CD8-positive, alpha-beta memory T cell (primary cell): ENCODE results near the gene ACSS2. TPM values are rescaled to one million over a fixed set of nuclear protein-coding genes. Genes with fewer than 3 reads are reported as not detected.

Experiments
- CTCF ChIA-PET: fragments of 350-600 bp; sonication (Branson Sonifier 250); formaldehyde crosslinking; loops from one replicate; lab custom pipeline; 2021; ENCODE audit warnings: antibody characterized with exemption; lab: Charles Lee
- POLR2A ChIA-PET: fragments of 350-600 bp; sonication (Branson Sonifier 250); formaldehyde crosslinking; loops from one replicate; lab custom pipeline; 2021; ENCODE audit warnings: antibody characterized with exemption; lab: Charles Lee
- DNase-seq, 5 donors: peaks; one replicate each; pipeline versions ENCODE4 v3.0.0 to v3.0.0-alpha.2; 2020 to 2022; ENCODE audit warnings: mixed read lengths in 1 of 5
- H3K27ac ChIP-seq: one replicate; pipeline ENCODE4 v1.7.0; 2013; ENCODE audit warnings: low read depth, mild to moderate bottlenecking, low read length, moderate library complexity
- H3K27me3 ChIP-seq: 2 replicates; pipeline ENCODE4 v1.7.0; 2013; ENCODE audit warnings: low read length, mild to moderate bottlenecking; ENCODE audit not compliant: insufficient read depth, poor library complexity, severe bottlenecking
- H3K36me3 ChIP-seq: 2 replicates; pipeline ENCODE4 v1.7.0; 2013; ENCODE audit warnings: mild to moderate bottlenecking, low read length, moderate library complexity; ENCODE audit not compliant: insufficient read depth
- H3K4me1 ChIP-seq: 2 replicates; pipeline ENCODE4 v1.7.0; 2013; ENCODE audit warnings: mild to moderate bottlenecking, low read length, moderate library complexity; ENCODE audit not compliant: insufficient read depth
- H3K4me3 ChIP-seq: 2 replicates; pipeline ENCODE4 v1.7.0; 2013; ENCODE audit warnings: mild to moderate bottlenecking, low read length
- H3K9me3 ChIP-seq: 2 replicates; pipeline ENCODE4 v1.7.0; 2013; ENCODE audit warnings: mild to moderate bottlenecking, low read length
- H3K27ac Mint-ChIP-seq, 8 donors: one replicate each; pipeline ENCODE4 v1.8.0; 2020 to 2021; ENCODE audit warnings: mixed read lengths in 8 of 8, mild to moderate bottlenecking in 6 of 8, inconsistent platforms in 3 of 8, moderate library complexity in 3 of 8
- H3K27me3 Mint-ChIP-seq, 2 donors: one replicate each; pipeline ENCODE4 v1.8.0; 2020 to 2021; ENCODE audit warnings: mixed read lengths in 2 of 2, mild to moderate bottlenecking in 1 of 2, moderate library complexity in 1 of 2
- H3K36me3 Mint-ChIP-seq, 3 donors: one replicate each; pipeline ENCODE4 v1.8.0; 2020 to 2021; ENCODE audit warnings: mixed read lengths in 3 of 3, inconsistent platforms in 1 of 3, mild to moderate bottlenecking in 1 of 3
- H3K4me1 Mint-ChIP-seq, 3 donors: one replicate each; pipeline ENCODE4 v1.8.0; 2020 to 2021; ENCODE audit warnings: mixed read lengths in 3 of 3, inconsistent platforms in 1 of 3, mild to moderate bottlenecking in 1 of 3
- H3K4me3 Mint-ChIP-seq, 7 donors: one replicate each; pipeline ENCODE4 v1.8.0; 2020 to 2021; ENCODE audit warnings: mixed read lengths in 7 of 7, mild to moderate bottlenecking in 6 of 7, moderate library complexity in 4 of 7, inconsistent platforms in 2 of 7
- H3K9me3 Mint-ChIP-seq, 5 donors: one replicate each; pipeline ENCODE4 v1.8.0; 2020 to 2022; ENCODE audit warnings: mixed read lengths in 5 of 5, mild to moderate bottlenecking in 3 of 5, moderate library complexity in 2 of 5, inconsistent platforms in 1 of 5
- polyA plus RNA-seq: library from polyadenylated mRNA; unstranded; fragments of 300-500 nt; fragmentation: Illumina TruSeq; gene quantifications from one replicate; pipeline ENCODE4 v1.2.3, GENCODE V29; 2021
- total RNA-seq, 2 experiments: library from RNA; stranded (reverse); gene quantifications; one replicate each; pipeline ENCODE4 v1.2.3, GENCODE V29; 2021

Gene ACSS2
- total and polyA plus RNA-seq, 3 experiments from 2014 or later = 5.3 to 7.2 (median 6.0) TPM

DNA sequence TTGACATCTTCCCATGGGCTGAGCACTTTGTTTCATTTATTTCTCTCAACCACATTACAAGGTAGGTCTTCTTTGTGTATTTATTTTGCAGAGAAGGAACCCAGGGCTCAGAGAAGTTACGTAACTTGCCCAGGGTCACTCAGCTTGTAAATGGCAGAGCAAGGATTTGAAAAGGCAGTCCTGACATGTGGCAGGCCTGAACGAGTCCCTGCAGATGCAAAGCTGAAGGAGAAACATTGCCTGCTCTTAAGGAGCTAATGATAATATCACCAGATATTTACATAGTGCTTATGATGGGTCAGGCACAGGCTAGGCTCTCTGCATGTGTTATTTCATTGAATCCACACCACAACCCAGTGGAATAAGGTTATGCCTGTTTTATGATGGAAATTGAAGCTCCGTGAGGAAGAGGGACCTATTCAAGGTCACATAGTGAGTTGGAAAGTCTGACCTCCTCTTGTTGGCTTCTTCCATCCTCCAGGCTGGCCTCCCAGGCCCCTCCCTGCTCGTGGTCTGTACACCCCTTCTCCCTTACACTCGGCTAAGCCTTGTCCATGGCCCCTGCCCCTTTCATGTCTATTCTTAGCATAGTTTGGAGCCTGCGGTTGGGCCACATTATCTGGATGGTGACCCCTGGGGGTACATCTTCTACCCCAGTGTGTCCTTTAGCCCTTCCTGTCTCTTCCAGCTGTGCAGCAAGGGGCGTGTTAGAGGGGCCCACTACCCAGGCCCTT is 91.8 kb downstream of the ACSS2 start:
- Histone ChIP-seq H3K36me3 (no peaks in the 10 kb centered on the region), H3K4me1 (no peaks in the 10 kb centered on the region), H3K9me3 (no peaks in the 10 kb centered on the region), H3K27me3 (no peaks in the 10 kb centered on the region), H3K27ac (no peak overlapping the region), H3K4me3 (no peak overlapping the region)
- Mint-ChIP-seq H3K27me3 (peaks cover 1 to 3% of the 10 kb centered on the region in 2 donors), H3K9me3 (no peaks in the 10 kb centered on the region), H3K4me1 (no peaks in the 10 kb centered on the region), H3K36me3 (no peaks in the 10 kb centered on the region), H3K27ac (no peak overlapping the region), H3K4me3 (no peak overlapping the region)
- ChIA-PET POLR2A (no interaction called here), CTCF (interaction anchor here (0.6 kb wide), 1 partner anchor 549 kb away, joined by 3 read pairs; no protein-coding TSS in a partner anchor)
- DNase-seq = no peak

DNA sequence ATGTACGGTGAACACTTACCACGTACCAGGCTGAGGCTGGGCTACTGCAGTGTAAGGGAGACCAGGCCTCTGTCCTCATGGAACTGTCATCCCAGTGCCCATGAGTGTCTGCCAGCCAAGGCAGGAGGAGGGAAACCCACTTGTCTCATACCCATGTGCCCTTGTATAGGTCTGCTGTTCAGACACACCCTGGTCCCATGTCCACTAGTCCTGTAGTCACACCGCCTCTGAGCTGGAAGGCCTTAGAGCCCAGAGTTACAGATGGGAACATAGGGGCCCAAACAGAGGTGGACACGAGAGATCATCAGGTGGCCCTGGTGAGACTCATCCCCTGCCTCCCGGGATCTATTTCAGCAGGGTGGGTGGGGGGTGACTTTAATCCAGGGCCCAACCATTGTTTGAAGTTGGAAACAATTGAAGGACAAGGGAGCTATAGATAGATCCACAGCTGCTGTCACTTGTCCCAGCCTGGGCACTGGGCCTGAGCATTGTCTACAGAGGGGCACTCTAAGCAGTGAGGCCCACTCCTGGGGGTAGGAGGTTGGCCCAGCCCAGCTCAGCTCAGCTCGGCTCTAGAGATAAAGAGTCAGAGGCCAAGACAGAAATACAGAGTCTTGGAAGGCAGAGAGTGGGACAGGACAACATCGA is 93.9 kb downstream of the ACSS2 start:
- Histone ChIP-seq H3K4me1 (no peaks in the 10 kb centered on the region), H3K27me3 (no peaks in the 10 kb centered on the region), H3K4me3 (no peak overlapping the region), H3K36me3 (no peaks in the 10 kb centered on the region), H3K27ac (no peak overlapping the region), H3K9me3 (no peaks in the 10 kb centered on the region)
- CTCF ChIA-PET = interaction anchor here (1.0 kb wide), 1 partner anchor 14 kb away, joined by 3 read pairs; the partner anchor contains the start of genes GSS and MYH7B
- Mint-ChIP-seq H3K4me1 (no peaks in the 10 kb centered on the region), H3K27ac (no peak overlapping the region), H3K4me3 (no peak overlapping the region), H3K36me3 (no peaks in the 10 kb centered on the region), H3K9me3 (no peaks in the 10 kb centered on the region), H3K27me3 (peaks cover 1 to 6% of the 10 kb centered on the region in 2 donors)
- DNase-seq = no peak
- POLR2A ChIA-PET = no interaction called here

DNA sequence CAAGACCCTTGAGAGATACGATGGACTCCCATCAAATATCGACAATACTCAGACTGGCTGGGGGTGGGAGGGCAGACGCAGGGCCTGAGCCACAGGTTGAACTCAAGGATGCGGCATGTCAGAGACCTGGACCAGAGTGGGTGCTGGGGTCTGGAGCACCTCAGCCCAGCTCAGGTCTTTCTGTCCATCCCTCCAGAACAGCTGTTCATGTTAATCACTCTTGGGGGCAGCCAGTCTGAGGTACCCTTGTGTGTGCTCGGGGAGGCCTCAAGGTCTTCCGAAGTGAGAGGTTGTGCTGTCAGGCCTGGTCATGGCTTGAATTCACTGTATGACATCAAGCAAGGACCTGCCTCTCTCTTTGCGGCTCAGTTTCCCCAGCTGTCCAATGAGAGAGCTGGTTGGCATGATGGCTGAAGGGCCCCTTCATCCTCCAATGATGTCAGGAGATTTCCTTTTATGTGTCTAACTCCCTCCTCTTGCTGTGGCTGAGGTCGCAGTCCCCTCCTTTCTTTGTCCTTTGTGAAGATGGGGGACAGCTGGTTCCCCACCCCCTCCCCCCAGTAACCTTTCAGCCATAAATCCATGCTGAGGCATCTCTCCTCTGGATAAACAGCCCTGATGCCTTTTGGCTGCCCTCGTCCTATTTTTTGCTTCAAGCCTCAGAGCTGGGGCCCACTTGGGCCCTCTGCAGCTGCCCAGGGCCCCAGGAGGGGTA is 94.6 kb downstream of the ACSS2 start:
- Histone ChIP-seq H3K27ac (no peak overlapping the region), H3K9me3 (no peaks in the 10 kb centered on the region), H3K27me3 (no peaks in the 10 kb centered on the region), H3K36me3 (no peaks in the 10 kb centered on the region), H3K4me3 (no peak overlapping the region), H3K4me1 (no peaks in the 10 kb centered on the region)
- DNase-seq = no peak
- Mint-ChIP-seq H3K9me3 (no peaks in the 10 kb centered on the region), H3K36me3 (no peaks in the 10 kb centered on the region), H3K27ac (no peak overlapping the region), H3K4me1 (no peaks in the 10 kb centered on the region), H3K27me3 (peaks cover 1 to 6% of the 10 kb centered on the region in 2 donors), H3K4me3 (no peak overlapping the region)
- ChIA-PET POLR2A (interaction anchor here (0.7 kb wide), 1 partner anchor 100 kb away, joined by 7 read pairs; no protein-coding TSS in a partner anchor), CTCF (no interaction called here)

DNA sequence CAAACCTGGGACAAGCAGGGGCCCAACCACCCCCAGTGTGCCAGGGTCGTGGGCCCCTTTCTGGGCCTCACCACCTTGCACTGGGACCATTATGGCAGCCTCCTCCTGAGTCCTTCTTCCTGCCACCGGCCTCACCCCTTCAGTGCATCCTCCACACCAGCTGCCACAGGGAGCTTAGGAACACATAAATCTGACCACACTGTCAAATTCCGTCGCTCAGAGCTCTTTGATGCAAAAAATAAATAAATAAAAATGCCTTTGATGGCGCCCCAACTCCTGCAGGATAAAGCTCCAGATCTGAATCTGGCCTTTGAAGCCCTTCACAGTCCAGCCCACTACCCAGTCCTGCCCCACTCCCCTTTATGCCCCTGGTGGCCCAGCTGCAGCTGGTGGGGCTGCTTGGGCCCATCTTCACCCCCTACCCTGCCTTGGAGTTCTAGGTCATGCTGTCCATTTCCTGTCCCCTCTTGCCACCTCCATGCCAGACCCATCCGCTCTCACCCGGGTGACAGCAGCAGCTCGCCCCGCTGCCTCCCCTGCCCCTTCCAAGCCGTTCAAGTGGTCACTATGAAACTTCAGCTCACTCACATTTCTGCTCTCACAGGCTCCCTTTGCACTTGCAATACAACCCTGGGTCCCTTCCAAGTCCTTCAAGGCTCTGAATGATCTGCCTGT is 95.3 kb downstream of the ACSS2 start:
- Mint-ChIP-seq H3K27me3 (peaks cover 1 to 10% of the 10 kb centered on the region in 2 donors), H3K4me3 (no peak overlapping the region), H3K9me3 (no peaks in the 10 kb centered on the region), H3K36me3 (no peaks in the 10 kb centered on the region), H3K27ac (peak overlapping the region in 1 of 8 donors; percentile 87), H3K4me1 (no peaks in the 10 kb centered on the region)
- ChIA-PET POLR2A (interaction anchor here (0.5 to 0.7 kb wide), 3 partner anchors 53 to 99 kb away, joined by 3 to 7 read pairs (median 3); no protein-coding TSS in a partner anchor), CTCF (interaction anchor here (1.5 kb wide), 1 partner anchor 24 kb away, joined by 3 read pairs; no protein-coding TSS in a partner anchor)
- Histone ChIP-seq H3K27me3 (no peaks in the 10 kb centered on the region), H3K9me3 (no peaks in the 10 kb centered on the region), H3K4me1 (no peaks in the 10 kb centered on the region), H3K36me3 (no peaks in the 10 kb centered on the region), H3K27ac (no peak overlapping the region), H3K4me3 (no peak overlapping the region)
- no peak for DNase-seq

DNA sequence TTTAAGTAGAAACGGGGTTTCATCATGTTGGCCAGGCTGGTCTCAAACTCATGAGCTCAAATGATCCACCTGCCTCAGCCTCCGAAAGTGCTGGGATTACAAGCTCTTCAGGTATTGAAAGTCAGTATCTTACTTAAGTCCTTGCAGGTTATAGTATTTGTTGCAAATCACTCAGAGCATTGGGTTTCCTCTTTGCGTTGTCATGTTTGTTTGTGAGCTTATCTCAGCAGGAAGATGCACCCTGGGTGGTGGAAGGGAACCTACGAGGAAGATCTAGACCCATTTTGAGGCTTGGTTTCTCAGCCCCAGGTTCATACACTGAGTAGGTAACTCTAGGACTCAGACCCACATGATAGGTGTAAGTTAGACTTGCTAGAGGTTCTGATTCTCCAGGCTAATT is 97.8 kb downstream of the ACSS2 start:
- peak in 1 of 5 donors; percentile 22 for DNase-seq
- ChIA-PET POLR2A (no interaction called here), CTCF (no interaction called here)
- no peak overlapping the region for H3K4me3 ChIP-seq
- Mint-ChIP-seq H3K4me3 (no peak overlapping the region), H3K36me3 (no peaks in the 10 kb centered on the region), H3K4me1 (no peaks in the 10 kb centered on the region), H3K27ac (no peak overlapping the region), H3K27me3 (peaks cover 1 to 18% of the 10 kb centered on the region in 2 donors), H3K9me3 (no peaks in the 10 kb centered on the region)
- no peaks in the 10 kb centered on the region for H3K27me3 ChIP-seq
- no peaks in the 10 kb centered on the region for H3K9me3 ChIP-seq
- no peaks in the 10 kb centered on the region for H3K4me1 ChIP-seq
- H3K36me3 ChIP-seq = no peaks in the 10 kb centered on the region
- no peak overlapping the region for H3K27ac ChIP-seq

DNA sequence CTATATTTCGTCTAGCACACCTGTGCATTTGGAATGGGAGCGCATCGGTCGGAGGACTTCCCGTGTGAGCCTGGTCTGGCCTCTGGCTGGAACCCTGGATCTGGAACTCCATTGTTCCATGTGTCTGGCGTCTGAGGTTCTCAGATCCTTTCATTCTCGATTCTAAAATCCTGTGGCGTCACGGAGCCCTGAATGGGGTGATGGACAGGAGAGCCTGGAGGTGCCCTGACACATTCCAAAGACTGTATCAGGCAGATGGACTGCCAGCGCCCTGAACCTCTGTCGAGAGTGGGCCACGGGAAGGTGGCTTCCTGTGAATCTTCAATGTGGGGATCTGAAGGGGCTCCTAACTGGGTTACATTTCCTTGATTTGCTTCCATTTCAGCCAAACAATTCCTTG is 99.9 kb downstream of the ACSS2 start:
- H3K4me3 Mint-ChIP-seq = no peak overlapping the region

More for the DNA sequence above, 99.9 kb downstream of the ACSS2 start:
- Histone ChIP-seq H3K9me3 (no peaks in the 10 kb centered on the region), H3K4me3 (no peak overlapping the region), H3K4me1 (no peaks in the 10 kb centered on the region), H3K27me3 (no peaks in the 10 kb centered on the region), H3K36me3 (no peaks in the 10 kb centered on the region), H3K27ac (no peak overlapping the region)
- Mint-ChIP-seq H3K27ac (no peak overlapping the region), H3K36me3 (no peaks in the 10 kb centered on the region), H3K9me3 (no peaks in the 10 kb centered on the region), H3K4me1 (no peaks in the 10 kb centered on the region), H3K27me3 (peaks cover 13 to 21% of the 10 kb centered on the region in 2 donors)
- DNase-seq = no peak
- POLR2A ChIA-PET = no interaction called here
- CTCF ChIA-PET = no interaction called here
